IMR-90 (cell line): Measurements from ENCODE around the gene DPF3. TPM values are rescaled to one million over a fixed set of nuclear protein-coding genes. Genes with fewer than 3 reads are reported as not detected.

ENCODE experiments used
- ATAC-seq: fragments of 200-7000 bp; cut with Tn5 transposase; 2 replicates; pipeline ENCODE4 v1.9.1; 2020; ENCODE audit warnings: low read depth, mild to moderate bottlenecking, moderate library complexity
- BruUV-seq: library from RNA; stranded (reverse); fragments of 400-500 nt; replicated peaks from 2 replicates; lab custom pipeline; 2021; lab: Mats Ljungman, UMichigan
- CTCF ChIA-PET: fragments of 300-600 bp; formaldehyde crosslinking; extraction: SDS; loops from one replicate; lab custom pipeline; 2021; ENCODE audit warnings: antibody characterized with exemption; lab: Yijun Ruan, JAX
- POLR2A ChIA-PET: fragments of 300-600 bp; sonication (Branson Sonifier 250); formaldehyde crosslinking; loops from one replicate; lab custom pipeline; 2022; ENCODE audit warnings: antibody characterized with exemption; ENCODE audit not compliant: unreplicated experiment; lab: Charles Lee
- DNase-seq: peaks from one replicate; pipeline ENCODE4 v3.0.0; 2013
- H2AFZ ChIP-seq: replicated peaks from 2 replicates; pipeline ENCODE3; 2013; ENCODE audit warnings: low read length, mild to moderate bottlenecking; ENCODE audit not compliant: poor library complexity
- H2AK5ac ChIP-seq: 2 replicates; pipeline ENCODE4 v1.6.1; 2013; ENCODE audit warnings: low read depth, low read length, inconsistent platforms
- H2AK9ac ChIP-seq: replicated peaks from 2 replicates; pipeline ENCODE3; 2013; ENCODE audit warnings: mild to moderate bottlenecking, low read depth, low read length, moderate library complexity; ENCODE audit not compliant: poor library complexity
- H2BK120ac ChIP-seq: 2 replicates; pipeline ENCODE4 v1.6.1; 2013; ENCODE audit warnings: low read depth, low read length, inconsistent platforms
- H2BK15ac ChIP-seq: 3 replicates; pipeline ENCODE4 v1.6.1; 2013; ENCODE audit warnings: low read depth, low read length, inconsistent platforms
- H2BK20ac ChIP-seq: 2 replicates; pipeline ENCODE4 v1.6.1; 2013; ENCODE audit warnings: low read depth, mild to moderate bottlenecking, inconsistent platforms, low read length, moderate library complexity
- H2BK5ac ChIP-seq: 2 replicates; pipeline ENCODE4 v1.6.1; 2013; ENCODE audit warnings: mild to moderate bottlenecking, low read depth, low read length, inconsistent platforms; ENCODE audit not compliant: poor library complexity, severe bottlenecking
- H3K14ac ChIP-seq: replicated peaks from 2 replicates; pipeline ENCODE4 v1.6.1; 2013; ENCODE audit warnings: low read depth, low read length, inconsistent platforms
- H3K18ac ChIP-seq: 2 replicates; pipeline ENCODE4 v1.6.1; 2013; ENCODE audit warnings: low read depth, low read length, control low read depth
- H3K23ac ChIP-seq: 2 replicates; pipeline ENCODE4 v1.6.1; 2013; ENCODE audit warnings: low read depth, low read length, inconsistent platforms
- H3K27ac ChIP-seq: 2 replicates; pipeline ENCODE4 v1.5.1; 2013; ENCODE audit warnings: mild to moderate bottlenecking, control low read depth, low read length; ENCODE audit not compliant: insufficient read depth
- H3K27me3 ChIP-seq: 2 replicates; pipeline ENCODE4 v1.6.1; 2013; ENCODE audit warnings: low read length; ENCODE audit not compliant: control insufficient read depth, insufficient read depth
- H3K36me3 ChIP-seq: 2 replicates; pipeline ENCODE4 v1.6.1; 2013; ENCODE audit warnings: low read length, mixed read lengths; ENCODE audit not compliant: control insufficient read depth, insufficient read depth
- H3K4ac ChIP-seq: 2 replicates; pipeline ENCODE4 v1.6.1; 2013; ENCODE audit warnings: low read depth, low read length, inconsistent platforms
- H3K4me1 ChIP-seq: 2 replicates; pipeline ENCODE4 v1.6.1; 2013; ENCODE audit warnings: low read length, mixed read lengths; ENCODE audit not compliant: control insufficient read depth, insufficient read depth
- H3K4me2 ChIP-seq: 2 replicates; pipeline ENCODE4 v1.6.1; 2013; ENCODE audit warnings: low read depth, mild to moderate bottlenecking, control low read depth, low read length, moderate library complexity
- H3K4me3 ChIP-seq: 2 replicates; pipeline ENCODE4 v1.5.1; 2013; ENCODE audit warnings: low read depth, mild to moderate bottlenecking, control low read depth, low read length, moderate library complexity; ENCODE audit not compliant: insufficient read depth
- H3K56ac ChIP-seq: 2 replicates; pipeline ENCODE4 v1.6.1; 2013; ENCODE audit warnings: low read length, inconsistent platforms; ENCODE audit not compliant: insufficient read depth; ENCODE audit errors: extremely low read depth
- H3K79me1 ChIP-seq, 2 experiments: 2 replicates each; pipeline ENCODE4 v1.6.1; 2013; ENCODE audit warnings: low read length in 2 of 2, inconsistent platforms in 1 of 2, low read depth in 1 of 2
- H3K9ac ChIP-seq: 2 replicates; pipeline ENCODE4 v1.6.1; 2013; ENCODE audit warnings: low read depth, low read length, control low read depth
- H3K9me1 ChIP-seq: 2 replicates; pipeline ENCODE4 v1.6.1; 2013; ENCODE audit warnings: low read length, inconsistent platforms; ENCODE audit not compliant: insufficient read depth
- H3K9me3 ChIP-seq: 2 replicates; pipeline ENCODE4 v1.6.1; 2013; ENCODE audit warnings: low read length; ENCODE audit not compliant: control insufficient read depth, insufficient read depth
- H4K20me1 ChIP-seq: 2 replicates; pipeline ENCODE4 v1.6.1; 2013; ENCODE audit warnings: low read length, inconsistent platforms; ENCODE audit not compliant: insufficient read depth
- H4K5ac ChIP-seq: 2 replicates; pipeline ENCODE4 v1.6.1; 2013; ENCODE audit warnings: mild to moderate bottlenecking, low read depth, low read length, control low read depth
- H4K8ac ChIP-seq, 2 experiments: 2 replicates each; pipeline ENCODE4 v1.6.1; 2013; ENCODE audit warnings: low read depth in 2 of 2, low read length in 2 of 2, control low read depth in 1 of 2, inconsistent platforms in 1 of 2
- H4K91ac ChIP-seq: 2 replicates; pipeline ENCODE4 v1.6.1; 2013; ENCODE audit warnings: low read depth, low read length, inconsistent platforms; ENCODE audit not compliant: insufficient read depth
- BHLHE40 ChIP-seq: fragments of 150-350 bp; IDR thresholded peaks from 2 replicates; pipeline ENCODE4 v1.6.1; 2016; ENCODE audit warnings: mild to moderate bottlenecking, low read depth, low read length
- CEBPB ChIP-seq: IDR thresholded peaks from 2 replicates; pipeline ENCODE4 v1.6.1; 2012; ENCODE audit warnings: low read depth, low read length, improper control_type of control experiment
- CHD1 ChIP-seq: IDR thresholded peaks from 2 replicates; pipeline ENCODE4 v1.6.1; 2012; ENCODE audit warnings: low read depth, low read length, improper control_type of control experiment
- ELK1 ChIP-seq: fragments of 150-350 bp; IDR thresholded peaks from 2 replicates; pipeline ENCODE4 v1.6.1; 2016; ENCODE audit warnings: low read depth, mild to moderate bottlenecking, low read length, moderate library complexity, borderline replicate concordance
- FOS ChIP-seq: fragments of 150-350 bp; IDR thresholded peaks from 2 replicates; pipeline ENCODE4 v1.6.1; 2016; ENCODE audit warnings: low read depth, low read length
- MAFK ChIP-seq: IDR thresholded peaks from 2 replicates; pipeline ENCODE4 v1.6.1; 2012; ENCODE audit warnings: low read depth, low read length, improper control_type of control experiment
- MAZ ChIP-seq: IDR thresholded peaks from 2 replicates; pipeline ENCODE4 v1.6.1; 2012; ENCODE audit warnings: low read depth, mild to moderate bottlenecking, low read length, improper control_type of control experiment, moderate library complexity, borderline replicate concordance
- MXI1 ChIP-seq: IDR thresholded peaks from 2 replicates; pipeline ENCODE4 v1.6.1; 2012; ENCODE audit warnings: low read depth, mild to moderate bottlenecking, low read length, moderate library complexity, borderline replicate concordance
- POLR2A ChIP-seq: IDR thresholded peaks from 2 replicates; pipeline ENCODE4 v1.6.1; 2012; ENCODE audit warnings: mild to moderate bottlenecking, low read depth, low read length
- RAD21 ChIP-seq: IDR thresholded peaks from 2 replicates; pipeline ENCODE4 v1.6.1; 2012; ENCODE audit warnings: low read length, improper control_type of control experiment
- RCOR1 ChIP-seq: IDR thresholded peaks from 2 replicates; pipeline ENCODE4 v1.6.1; 2012; ENCODE audit warnings: mild to moderate bottlenecking, low read length, improper control_type of control experiment; ENCODE audit not compliant: insufficient replicate concordance
- RFX5 ChIP-seq: IDR thresholded peaks from 2 replicates; pipeline ENCODE4 v1.8.0; 2012; ENCODE audit warnings: low read depth, mild to moderate bottlenecking, low read length, moderate library complexity
- SMC3 ChIP-seq: fragments of 150-350 bp; IDR thresholded peaks from 2 replicates; pipeline ENCODE4 v1.6.1; 2016; ENCODE audit warnings: low read depth, mild to moderate bottlenecking, antibody characterized with exemption, low read length, moderate library complexity
- USF2 ChIP-seq: fragments of 150-350 bp; IDR thresholded peaks from 2 replicates; pipeline ENCODE4 v1.6.1; 2017; ENCODE audit warnings: mild to moderate bottlenecking, antibody characterized with exemption, low read length, low read depth
- WGBS, 2 experiments: methylation state at CpG; one replicate each; pipeline versions ENCODE4 v1.1.5 to v1.1.7; 2013; ENCODE audit warnings: missing lambda C conversion rate in 2 of 2; ENCODE audit not compliant: insufficient read length in 1 of 2; ENCODE audit errors: extremely low coverage in 2 of 2; 5-methylcytosine and 5-hydroxymethylcytosine counted together
- dilution Hi-C: fragments of 300-500 bp; cut with HindIII; formaldehyde crosslinking; loops from one replicate; pipeline ENCODE4 v1.14.3; 2018; ENCODE audit warnings: low sequenced_read_pairs; ENCODE audit not compliant: unreplicated experiment
- in situ Hi-C: fragments of 300-500 bp; cut with MboI; formaldehyde crosslinking; loops from 3 replicates; pipeline ENCODE4 v1.14.3; 2019; ENCODE audit warnings: low sequenced_read_pairs, inconsistent platforms, mixed read lengths
- intact Hi-C: fragments of 100-400 bp; cut with micrococcal nuclease; formaldehyde crosslinking; loops from 2 replicates; pipeline ENCODE4 v1.10.0; 2022
- polyA plus RNA-seq, 3 experiments: library from polyadenylated mRNA; depleted of rRNA; stranded (reverse); fragments of >200 nt; gene quantifications; 2 replicates each; pipeline ENCODE4 v1.2.3, GENCODE V29; 2012; ENCODE audit warnings: low replicate concordance in 1 of 3
- total RNA-seq: library from RNA; depleted of rRNA; stranded (reverse); fragments of >200 nt; gene quantifications from 2 replicates; pipeline ENCODE4 v1.2.3, GENCODE V29; 2012
- TF ChIP-seq, protein P1 (sequence below): conservative IDR thresholded peaks from 2 replicates; pipeline ENCODE4 v1.5.1; 2012; ENCODE audit warnings: mild to moderate bottlenecking, low read depth, low read length, improper control_type of control experiment

DPF3 gene
- total and polyA plus RNA-seq, 2 of the 4 experiments (the other 2 are of a cell fraction) = 30.5 to 32.8 TPM

DNA sequence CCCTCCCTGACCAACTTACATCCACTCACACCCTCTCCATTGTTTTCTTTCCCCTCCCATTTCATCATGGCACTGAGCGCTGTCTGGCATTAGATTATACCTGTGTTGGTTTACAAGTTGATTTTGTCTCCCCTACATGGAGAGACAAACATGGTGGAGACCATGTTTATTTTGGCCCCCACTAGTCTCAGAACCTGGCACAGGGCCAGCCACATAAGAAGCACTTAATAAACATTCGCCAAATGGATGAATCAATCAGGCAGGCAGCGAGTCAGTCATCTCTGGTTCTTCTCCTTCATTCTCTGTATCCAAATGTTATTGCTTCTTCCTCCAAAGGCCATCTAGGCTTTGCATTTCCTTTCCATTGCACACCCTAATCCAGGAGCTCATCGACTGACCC is 177.4 kb downstream of the DPF3 start:
- ChIA-PET CTCF (no interaction called here), POLR2A (no interaction called here)
- Histone ChIP-seq H3K27me3 (no peaks in the 10 kb centered on the region), H3K4ac (peak overlapping the region; percentile 15; the same call in 1 of the 2 replicates), H3K9me1 (peaks cover 18% of the 10 kb centered on the region; the same call in 1 of the 2 replicates), H2AK5ac (no peak overlapping the region), H2BK20ac (no peak overlapping the region), H3K4me2 (no peak overlapping the region), H2BK5ac (no peak overlapping the region), H2AFZ (no peak overlapping the region), H2BK120ac (no peak overlapping the region), H2BK15ac (no peak overlapping the region; the same call in 2 of the 3 replicates), H3K56ac (no peak overlapping the region), H3K18ac (no peak overlapping the region), H4K8ac (no peak overlapping the region), H3K79me1 (peaks cover 4 to 18% of the 10 kb centered on the region in 2 experiments; a peak in 3 of 4 replicates), H3K4me3 (no peak overlapping the region), H3K36me3 (peaks cover 12% of the 10 kb centered on the region; the same call in 1 of the 2 replicates), H3K4me1 (peaks cover 13% of the 10 kb centered on the region), H3K23ac (no peak overlapping the region), H4K91ac (no peak overlapping the region), H4K5ac (no peak overlapping the region), H3K14ac (no peak overlapping the region), H4K20me1 (no peaks in the 10 kb centered on the region), H2AK9ac (no peak overlapping the region), H3K27ac (no peak overlapping the region), H3K9me3 (no peaks in the 10 kb centered on the region), H3K9ac (no peak overlapping the region)
- in situ Hi-C loops (no loop called here), dilution Hi-C loops (no loop called here), intact Hi-C loops (no loop called here)
- no peak for ATAC-seq
- no TSS peak for BruUV-seq
- TF ChIP-seq RAD21 = no peak
- no peak for TF ChIP-seq CHD1
- no peak for TF ChIP-seq MXI1
- no peak for TF ChIP-seq USF2
- no peak for TF ChIP-seq MAZ
- TF ChIP-seq ELK1 = no peak
- TF ChIP-seq SMC3 = no peak
- no peak for TF ChIP-seq MAFK
- no peak for TF ChIP-seq CEBPB
- TF ChIP-seq FOS = no peak
- no peak for TF ChIP-seq BHLHE40
- TF ChIP-seq RFX5 = no peak
- TF ChIP-seq, protein P1, sequence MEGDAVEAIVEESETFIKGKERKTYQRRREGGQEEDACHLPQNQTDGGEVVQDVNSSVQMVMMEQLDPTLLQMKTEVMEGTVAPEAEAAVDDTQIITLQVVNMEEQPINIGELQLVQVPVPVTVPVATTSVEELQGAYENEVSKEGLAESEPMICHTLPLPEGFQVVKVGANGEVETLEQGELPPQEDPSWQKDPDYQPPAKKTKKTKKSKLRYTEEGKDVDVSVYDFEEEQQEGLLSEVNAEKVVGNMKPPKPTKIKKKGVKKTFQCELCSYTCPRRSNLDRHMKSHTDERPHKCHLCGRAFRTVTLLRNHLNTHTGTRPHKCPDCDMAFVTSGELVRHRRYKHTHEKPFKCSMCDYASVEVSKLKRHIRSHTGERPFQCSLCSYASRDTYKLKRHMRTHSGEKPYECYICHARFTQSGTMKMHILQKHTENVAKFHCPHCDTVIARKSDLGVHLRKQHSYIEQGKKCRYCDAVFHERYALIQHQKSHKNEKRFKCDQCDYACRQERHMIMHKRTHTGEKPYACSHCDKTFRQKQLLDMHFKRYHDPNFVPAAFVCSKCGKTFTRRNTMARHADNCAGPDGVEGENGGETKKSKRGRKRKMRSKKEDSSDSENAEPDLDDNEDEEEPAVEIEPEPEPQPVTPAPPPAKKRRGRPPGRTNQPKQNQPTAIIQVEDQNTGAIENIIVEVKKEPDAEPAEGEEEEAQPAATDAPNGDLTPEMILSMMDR = no peak
- no peak for TF ChIP-seq RCOR1
- no peak for TF ChIP-seq POLR2A
- DNase-seq = peak; percentile 41
- WGBS, 2 experiments = 57% methylated on average over 1 of the region's 4 CpGs; no CpG with 5 or more reads in 1 of the 2 experiments
